SK-N-SH (cell line): ENCODE measurements around the gene FAM240A.

Experiments
- ELF1 ChIP-seq: IDR thresholded peaks from 2 replicates; pipeline ENCODE4 v1.4.0; 2012
- EP300 ChIP-seq, 2 experiments: IDR thresholded peaks; 2 replicates each; pipeline versions ENCODE4 v1.4.0 to v1.6.1; 2012; ENCODE audit warnings: borderline replicate concordance in 1 of 2, low read depth in 1 of 2, low read length in 1 of 2
- POLR2AphosphoS5 ChIP-seq: IDR thresholded peaks from 2 replicates; pipeline ENCODE4 v1.6.1; 2012; ENCODE audit warnings: low read depth, low read length
- RAD21 ChIP-seq: IDR thresholded peaks from 2 replicates; pipeline ENCODE4 v1.6.1; 2012; ENCODE audit warnings: mild to moderate bottlenecking, low read length
- SIN3A ChIP-seq: IDR thresholded peaks from 2 replicates; pipeline ENCODE4 v1.6.1; 2012; ENCODE audit warnings: low read depth, mild to moderate bottlenecking, low read length, moderate library complexity, borderline replicate concordance
- TAF1 ChIP-seq: IDR thresholded peaks from 2 replicates; pipeline ENCODE4 v1.6.1; 2012; ENCODE audit warnings: low read depth, mild to moderate bottlenecking, low read length, moderate library complexity, borderline replicate concordance
- TEAD4 ChIP-seq: IDR thresholded peaks from 2 replicates; pipeline ENCODE4 v1.4.0; 2012; ENCODE audit warnings: mild to moderate bottlenecking, borderline replicate concordance; ENCODE audit not compliant: insufficient read depth
- YY1 ChIP-seq: IDR thresholded peaks from 2 replicates; pipeline ENCODE4 v1.4.0; 2012; ENCODE audit warnings: low read depth, mild to moderate bottlenecking
- TF ChIP-seq, protein P1 (sequence below): fragments of 200-600 bp; sonication (generic); IDR thresholded peaks from 2 replicates; pipeline ENCODE4 v1.6.1; 2017; ENCODE audit warnings: antibody characterized with exemption, mild to moderate bottlenecking, moderate library complexity
- TF ChIP-seq, protein P2 (sequence below): IDR thresholded peaks from 2 replicates; pipeline ENCODE4 v1.4.0; 2012; ENCODE audit warnings: low read depth, borderline replicate concordance
- TF ChIP-seq, protein P3 (sequence below): IDR thresholded peaks from 2 replicates; pipeline ENCODE4 v1.4.0; 2012; ENCODE audit warnings: low read depth
- TF ChIP-seq, protein P4 (sequence below): IDR thresholded peaks from 2 replicates; pipeline ENCODE4 v1.6.1; 2012; ENCODE audit warnings: mild to moderate bottlenecking, low read depth, low read length, moderate library complexity

DNA sequence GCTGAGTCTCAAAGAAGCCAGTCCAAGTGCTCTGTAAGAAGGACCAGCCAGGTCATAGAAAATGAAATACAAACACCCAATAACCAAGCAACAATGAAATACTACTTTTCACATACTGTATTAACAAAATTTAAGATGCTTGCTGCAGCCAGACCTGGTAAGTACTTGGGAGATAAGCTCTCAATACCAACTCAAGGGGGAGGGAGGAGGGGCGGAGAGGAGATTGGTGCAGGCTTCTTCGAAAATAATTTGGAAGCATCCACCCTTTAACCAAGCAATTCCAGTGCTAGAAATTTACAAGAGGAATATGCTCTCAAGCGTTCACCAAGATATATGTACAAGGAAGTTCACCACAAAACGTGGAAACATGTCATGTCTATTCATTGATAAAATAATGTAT, 38.6 kb upstream of the FAM240A start:
- TF ChIP-seq, protein P1, sequence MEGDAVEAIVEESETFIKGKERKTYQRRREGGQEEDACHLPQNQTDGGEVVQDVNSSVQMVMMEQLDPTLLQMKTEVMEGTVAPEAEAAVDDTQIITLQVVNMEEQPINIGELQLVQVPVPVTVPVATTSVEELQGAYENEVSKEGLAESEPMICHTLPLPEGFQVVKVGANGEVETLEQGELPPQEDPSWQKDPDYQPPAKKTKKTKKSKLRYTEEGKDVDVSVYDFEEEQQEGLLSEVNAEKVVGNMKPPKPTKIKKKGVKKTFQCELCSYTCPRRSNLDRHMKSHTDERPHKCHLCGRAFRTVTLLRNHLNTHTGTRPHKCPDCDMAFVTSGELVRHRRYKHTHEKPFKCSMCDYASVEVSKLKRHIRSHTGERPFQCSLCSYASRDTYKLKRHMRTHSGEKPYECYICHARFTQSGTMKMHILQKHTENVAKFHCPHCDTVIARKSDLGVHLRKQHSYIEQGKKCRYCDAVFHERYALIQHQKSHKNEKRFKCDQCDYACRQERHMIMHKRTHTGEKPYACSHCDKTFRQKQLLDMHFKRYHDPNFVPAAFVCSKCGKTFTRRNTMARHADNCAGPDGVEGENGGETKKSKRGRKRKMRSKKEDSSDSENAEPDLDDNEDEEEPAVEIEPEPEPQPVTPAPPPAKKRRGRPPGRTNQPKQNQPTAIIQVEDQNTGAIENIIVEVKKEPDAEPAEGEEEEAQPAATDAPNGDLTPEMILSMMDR, result no peak
- TF ChIP-seq YY1 (no peak), SIN3A (no peak), TEAD4 (no peak), TAF1 (no peak), RAD21 (no peak), ELF1 (no peak), POLR2AphosphoS5 (no peak), EP300 (IDR thresholded peaks at IDR 0.05; ENCODE audit: borderline replicate concordance in 1 of 2, low read depth in 1 of 2, low read length in 1 of 2) (no peak)
- TF ChIP-seq, protein P2, sequence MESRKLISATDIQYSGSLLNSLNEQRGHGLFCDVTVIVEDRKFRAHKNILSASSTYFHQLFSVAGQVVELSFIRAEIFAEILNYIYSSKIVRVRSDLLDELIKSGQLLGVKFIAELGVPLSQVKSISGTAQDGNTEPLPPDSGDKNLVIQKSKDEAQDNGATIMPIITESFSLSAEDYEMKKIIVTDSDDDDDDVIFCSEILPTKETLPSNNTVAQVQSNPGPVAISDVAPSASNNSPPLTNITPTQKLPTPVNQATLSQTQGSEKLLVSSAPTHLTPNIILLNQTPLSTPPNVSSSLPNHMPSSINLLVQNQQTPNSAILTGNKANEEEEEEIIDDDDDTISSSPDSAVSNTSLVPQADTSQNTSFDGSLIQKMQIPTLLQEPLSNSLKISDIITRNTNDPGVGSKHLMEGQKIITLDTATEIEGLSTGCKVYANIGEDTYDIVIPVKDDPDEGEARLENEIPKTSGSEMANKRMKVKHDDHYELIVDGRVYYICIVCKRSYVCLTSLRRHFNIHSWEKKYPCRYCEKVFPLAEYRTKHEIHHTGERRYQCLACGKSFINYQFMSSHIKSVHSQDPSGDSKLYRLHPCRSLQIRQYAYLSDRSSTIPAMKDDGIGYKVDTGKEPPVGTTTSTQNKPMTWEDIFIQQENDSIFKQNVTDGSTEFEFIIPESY, result no peak
- TF ChIP-seq, protein P3, sequence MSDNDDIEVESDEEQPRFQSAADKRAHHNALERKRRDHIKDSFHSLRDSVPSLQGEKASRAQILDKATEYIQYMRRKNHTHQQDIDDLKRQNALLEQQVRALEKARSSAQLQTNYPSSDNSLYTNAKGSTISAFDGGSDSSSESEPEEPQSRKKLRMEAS, result no peak
- TF ChIP-seq, protein P4, sequence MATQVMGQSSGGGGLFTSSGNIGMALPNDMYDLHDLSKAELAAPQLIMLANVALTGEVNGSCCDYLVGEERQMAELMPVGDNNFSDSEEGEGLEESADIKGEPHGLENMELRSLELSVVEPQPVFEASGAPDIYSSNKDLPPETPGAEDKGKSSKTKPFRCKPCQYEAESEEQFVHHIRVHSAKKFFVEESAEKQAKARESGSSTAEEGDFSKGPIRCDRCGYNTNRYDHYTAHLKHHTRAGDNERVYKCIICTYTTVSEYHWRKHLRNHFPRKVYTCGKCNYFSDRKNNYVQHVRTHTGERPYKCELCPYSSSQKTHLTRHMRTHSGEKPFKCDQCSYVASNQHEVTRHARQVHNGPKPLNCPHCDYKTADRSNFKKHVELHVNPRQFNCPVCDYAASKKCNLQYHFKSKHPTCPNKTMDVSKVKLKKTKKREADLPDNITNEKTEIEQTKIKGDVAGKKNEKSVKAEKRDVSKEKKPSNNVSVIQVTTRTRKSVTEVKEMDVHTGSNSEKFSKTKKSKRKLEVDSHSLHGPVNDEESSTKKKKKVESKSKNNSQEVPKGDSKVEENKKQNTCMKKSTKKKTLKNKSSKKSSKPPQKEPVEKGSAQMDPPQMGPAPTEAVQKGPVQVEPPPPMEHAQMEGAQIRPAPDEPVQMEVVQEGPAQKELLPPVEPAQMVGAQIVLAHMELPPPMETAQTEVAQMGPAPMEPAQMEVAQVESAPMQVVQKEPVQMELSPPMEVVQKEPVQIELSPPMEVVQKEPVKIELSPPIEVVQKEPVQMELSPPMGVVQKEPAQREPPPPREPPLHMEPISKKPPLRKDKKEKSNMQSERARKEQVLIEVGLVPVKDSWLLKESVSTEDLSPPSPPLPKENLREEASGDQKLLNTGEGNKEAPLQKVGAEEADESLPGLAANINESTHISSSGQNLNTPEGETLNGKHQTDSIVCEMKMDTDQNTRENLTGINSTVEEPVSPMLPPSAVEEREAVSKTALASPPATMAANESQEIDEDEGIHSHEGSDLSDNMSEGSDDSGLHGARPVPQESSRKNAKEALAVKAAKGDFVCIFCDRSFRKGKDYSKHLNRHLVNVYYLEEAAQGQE, result no peak
